GM13977 (cell line): Measurements from ENCODE around the gene HBEGF.

ENCODE experiments used
- DNase-seq: peaks from one replicate; pipeline ENCODE4 v3.0.0; 2012; ENCODE audit warnings: low spot score
- CTCF ChIP-seq: IDR thresholded peaks from 2 replicates; pipeline ENCODE4 v1.5.1; 2012; ENCODE audit warnings: mild to moderate bottlenecking, control low read depth; ENCODE audit not compliant: insufficient read depth; ENCODE audit errors: extremely low read depth, missing control alignments
- in situ Hi-C: fragments of 300-500 bp; cut with MboI; formaldehyde crosslinking; loops from one replicate; pipeline ENCODE4 v1.12.0; 2022; ENCODE audit warnings: low sequenced_read_pairs, low pct_unique_long_range_greater_than_20kb, mixed read lengths, inconsistent platforms; ENCODE audit not compliant: unreplicated experiment

Gene HBEGF

GRCh38 chr5:140366589-140367255 lies 20.3 kb upstream of the HBEGF start:
- no peak for TF ChIP-seq CTCF
- DNase-seq = no peak
- in situ Hi-C loops = loop anchor here (10.0 kb wide), 1 partner anchor 358 kb away; no protein-coding TSS in a partner anchor

- no peak for DNase-seq
- in situ Hi-C loops = loop anchor here (10.0 kb wide), 1 partner anchor 359 kb away; no protein-coding TSS in a partner anchor
- no peak for TF ChIP-seq CTCF
These were observed 19.5 kb upstream of the HBEGF start for GRCh38 chr5:140365941-140366340.

GRCh38 chr5:140365282-140365681 lies 18.9 kb upstream of the HBEGF start:
- no peak for TF ChIP-seq CTCF
- DNase-seq = no peak
- in situ Hi-C loops = loop anchor here (10.0 kb wide), 1 partner anchor 360 kb away; no protein-coding TSS in a partner anchor

GRCh38 chr5:140364472-140364765 lies 18.0 kb upstream of the HBEGF start:
- in situ Hi-C loops = loop anchor here (10.0 kb wide), 1 partner anchor 360 kb away; no protein-coding TSS in a partner anchor
- DNase-seq = no peak
- no peak for TF ChIP-seq CTCF

- no peak for TF ChIP-seq CTCF
- in situ Hi-C loops = loop anchor here (10.0 kb wide), 1 partner anchor 361 kb away; no protein-coding TSS in a partner anchor
- DNase-seq = no peak
These were observed 17.4 kb upstream of the HBEGF start for GRCh38 chr5:140363631-140364471.

- DNase-seq = peak; percentile 88
- in situ Hi-C loops = loop anchor here (10.0 kb wide), 1 partner anchor 362 kb away; no protein-coding TSS in a partner anchor
- peak; percentile 99 for TF ChIP-seq CTCF
These were observed 16.6 kb upstream of the HBEGF start for GRCh38 chr5:140362875-140363630.
